KG1 (cell line): ENCODE measurements around the gene TREML1.
"Not testable (repeated sequence)": the region's sequence is repeated elsewhere in the genome, so short reads cannot be mapped to it uniquely, and the experiment has no call there.

ENCODE experiments used
- DNase-seq: peaks from one replicate; lab custom pipeline; 2025; lab: John Stamatoyannopoulos, UW

Gene TREML1, protein sequence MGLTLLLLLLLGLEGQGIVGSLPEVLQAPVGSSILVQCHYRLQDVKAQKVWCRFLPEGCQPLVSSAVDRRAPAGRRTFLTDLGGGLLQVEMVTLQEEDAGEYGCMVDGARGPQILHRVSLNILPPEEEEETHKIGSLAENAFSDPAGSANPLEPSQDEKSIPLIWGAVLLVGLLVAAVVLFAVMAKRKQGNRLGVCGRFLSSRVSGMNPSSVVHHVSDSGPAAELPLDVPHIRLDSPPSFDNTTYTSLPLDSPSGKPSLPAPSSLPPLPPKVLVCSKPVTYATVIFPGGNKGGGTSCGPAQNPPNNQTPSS

DNA sequence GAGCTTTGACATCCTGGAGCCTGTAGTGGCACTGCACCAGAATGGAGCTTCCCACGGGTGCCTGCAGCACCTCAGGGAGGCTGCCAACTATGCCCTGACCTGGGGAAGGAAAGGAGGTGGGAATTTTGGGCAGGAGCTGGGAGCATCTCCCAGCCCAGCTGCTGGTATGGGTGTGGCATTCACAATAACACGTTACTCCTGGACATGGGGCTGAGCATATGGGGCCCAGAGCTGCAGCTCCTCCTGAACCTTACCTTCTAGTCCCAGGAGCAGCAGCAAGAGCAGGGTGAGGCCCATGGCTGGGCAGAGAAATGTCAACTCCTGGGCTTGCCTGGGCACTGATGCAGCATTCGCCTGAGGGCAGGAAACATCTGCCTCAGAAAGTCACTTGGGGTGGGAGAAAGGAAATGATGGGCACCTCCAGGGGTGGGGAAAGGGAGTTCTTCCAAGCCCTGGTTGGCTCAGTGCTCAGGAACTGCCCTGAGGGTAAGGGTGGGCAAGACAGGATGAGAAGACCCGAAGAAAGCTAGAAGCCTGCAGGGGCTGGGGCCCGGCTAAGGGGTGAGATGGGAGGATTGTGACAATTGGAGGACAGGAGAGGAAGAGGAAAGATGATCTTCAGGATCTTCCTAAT, at the start of gene TREML1:
TREML1 (minus strand) TSS at position 356 of the 634 bp plus-strand sequence; CDS start at position 297, 59 bp downstream.
- no peak for DNase-seq

DNA sequence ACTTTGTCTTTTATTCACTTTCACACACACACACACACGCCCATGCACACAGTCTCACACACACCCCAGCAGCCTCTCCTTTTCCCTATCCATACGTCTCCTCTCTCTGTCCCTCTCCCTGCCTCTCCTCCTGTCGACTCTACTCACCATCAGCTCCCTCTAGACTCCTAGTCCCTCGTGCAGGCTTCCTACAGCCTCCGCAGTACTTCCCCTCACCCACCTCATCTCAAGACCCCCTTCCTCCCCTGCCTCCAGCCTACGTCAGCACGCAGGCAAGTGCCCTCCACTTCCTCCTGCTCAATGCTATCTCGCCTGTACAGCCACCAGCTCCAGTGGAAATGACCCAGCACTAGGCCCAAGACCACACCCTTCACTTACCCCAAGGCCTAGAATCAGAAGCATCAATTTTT, 47.6 kb upstream of the TREML1 start:
- no peak for DNase-seq

DNA sequence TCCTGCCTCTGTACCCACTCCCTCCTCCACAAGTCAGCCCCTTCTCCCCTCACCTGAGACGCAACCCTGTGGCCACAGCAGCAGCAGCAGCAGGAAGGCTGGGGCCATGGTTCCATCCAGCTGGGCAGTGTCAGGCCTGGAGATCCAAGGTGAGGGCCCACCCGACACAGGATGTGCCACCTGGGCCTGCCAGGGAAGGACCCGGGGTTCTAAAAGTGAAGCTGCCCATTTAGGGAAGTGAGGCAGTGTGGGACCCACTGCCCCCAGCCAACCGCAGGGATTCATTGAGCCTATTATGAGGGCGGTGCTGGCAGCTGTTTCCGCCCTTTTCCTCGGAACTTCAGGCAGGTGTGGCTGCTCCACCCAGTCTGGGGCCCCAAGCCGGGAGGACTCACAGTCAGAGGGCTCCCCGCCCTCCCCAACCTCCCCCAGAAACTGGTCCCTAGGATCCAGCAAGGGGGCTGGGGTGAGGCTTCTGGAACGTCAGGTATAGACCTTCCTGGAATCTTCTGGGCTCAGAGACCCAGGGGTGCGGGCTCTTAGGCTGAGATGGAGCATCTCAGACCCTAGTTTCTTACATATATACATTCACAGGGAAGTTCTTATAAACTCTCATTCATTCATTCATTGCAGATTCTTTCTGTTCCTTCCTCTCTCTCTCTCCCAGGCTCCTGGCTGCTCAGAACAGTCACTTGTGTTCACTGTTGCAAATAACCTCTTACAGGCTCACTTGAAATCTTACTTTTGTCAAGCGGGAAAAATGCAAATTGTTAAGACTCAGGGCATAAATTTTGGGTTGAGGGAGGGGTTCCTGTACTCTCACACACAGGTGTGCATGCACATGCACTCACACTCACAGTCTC, 47.0 kb upstream of the TREML1 start, which contains the start of gene TREML2:
TREML2 (minus strand) TSS at position 249 of the 863 bp plus-strand sequence; CDS start at position 108, 141 bp downstream.
- DNase-seq: peak; percentile 35

DNA sequence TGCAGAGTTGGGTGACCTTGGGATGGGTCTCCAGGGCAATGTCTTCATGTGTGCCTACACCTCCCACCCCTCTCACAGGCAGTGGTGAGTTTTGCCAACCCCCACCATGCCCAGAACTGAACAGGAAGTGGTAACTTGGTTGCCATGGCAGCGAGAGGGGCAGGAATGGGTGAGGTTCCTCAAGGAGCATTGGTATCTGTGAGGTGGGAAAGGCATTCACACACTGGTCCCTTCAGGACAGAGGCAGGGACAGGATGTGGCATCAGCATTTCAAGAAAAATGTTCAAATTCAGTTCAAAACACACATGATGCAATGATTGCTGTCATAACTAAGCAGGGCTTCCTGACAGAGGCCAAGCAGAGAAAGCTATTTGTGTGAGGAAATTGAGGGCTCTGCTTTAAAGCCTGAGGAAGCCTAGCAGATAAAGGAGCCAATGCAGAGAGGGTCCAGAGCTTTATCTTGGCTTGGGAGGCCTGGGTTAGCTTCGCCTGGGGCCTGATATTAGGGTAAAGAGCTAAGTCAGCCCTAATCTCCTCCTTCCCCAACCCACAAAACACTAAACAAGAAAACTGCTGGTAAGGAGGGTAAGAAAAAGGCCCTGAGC, 46.3 kb upstream of the TREML1 start:
- DNase-seq: peak; percentile 63

DNA sequence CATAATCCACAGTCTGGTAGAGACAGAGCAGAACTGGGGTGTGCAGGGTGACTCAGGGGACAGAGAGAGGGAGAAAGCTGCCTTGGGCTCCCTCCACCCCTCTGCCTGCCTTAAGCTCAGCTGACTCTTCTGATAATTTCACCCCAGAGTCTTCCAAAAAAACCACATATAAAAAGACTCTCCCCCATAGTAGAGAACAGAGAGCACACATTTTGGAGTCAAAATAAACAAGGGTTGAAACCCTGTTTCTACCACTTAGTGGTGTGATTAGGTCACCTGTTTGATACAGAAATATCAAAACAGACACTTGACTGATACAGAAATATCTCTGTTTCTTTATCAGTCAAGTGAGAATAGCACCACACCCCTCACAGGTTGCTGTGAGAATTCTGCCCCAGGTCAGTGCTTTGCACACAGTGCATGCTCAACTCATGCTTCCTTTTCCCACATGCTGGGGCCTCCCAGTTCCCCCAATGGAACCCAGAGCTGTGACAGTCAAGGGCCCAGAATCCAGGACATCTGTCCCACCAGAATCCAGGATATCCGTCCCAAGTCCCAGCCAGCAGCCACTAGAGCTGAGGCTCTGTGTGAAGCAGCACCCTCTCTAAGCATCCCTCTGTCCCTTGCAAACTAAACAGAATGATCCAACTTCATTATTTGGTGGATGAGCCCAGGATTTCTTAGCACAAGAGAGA, 45.6 kb upstream of the TREML1 start:
- no peak for DNase-seq

DNA sequence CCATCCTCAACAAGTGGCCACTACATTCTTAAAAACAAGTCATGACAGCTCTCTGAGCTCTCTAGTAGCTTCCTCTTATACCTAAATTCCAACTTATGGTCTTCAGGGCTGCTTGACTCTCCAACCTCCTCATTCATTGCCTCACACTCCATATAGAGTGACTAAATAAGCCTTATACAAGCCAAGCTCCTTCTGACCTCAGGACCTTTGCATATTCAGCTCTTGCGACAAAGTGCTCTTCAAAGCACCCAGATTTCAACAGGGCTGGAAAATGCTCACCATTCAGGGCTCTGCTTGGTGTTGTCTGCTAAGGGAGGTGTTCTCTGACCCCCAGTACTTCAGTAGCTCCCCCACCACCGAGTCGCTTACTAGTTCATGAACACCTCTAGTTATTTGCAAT, 43.1 kb upstream of the TREML1 start:
- no peak for DNase-seq

DNA sequence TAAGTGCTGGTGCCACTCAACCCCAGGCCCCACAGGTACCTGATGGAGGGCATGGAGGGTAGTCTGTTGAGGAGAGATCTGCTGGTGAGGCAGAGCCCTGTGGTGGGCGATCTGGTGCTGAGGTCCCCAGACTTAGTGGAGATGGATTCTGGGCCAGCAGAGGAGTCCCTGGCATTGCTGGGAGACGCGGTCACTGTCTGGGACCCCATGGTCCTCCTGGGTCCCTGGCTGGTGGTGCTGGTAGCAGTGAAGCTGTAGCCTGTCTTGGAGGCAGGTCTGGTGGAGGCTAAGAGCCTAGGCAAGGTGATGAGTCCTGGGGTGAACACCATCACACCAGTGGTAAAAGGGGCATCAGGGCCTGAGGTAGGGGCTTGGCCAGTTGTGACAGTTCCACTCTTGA, 40.2 kb upstream of the TREML1 start:
- DNase-seq: no peak

DNA sequence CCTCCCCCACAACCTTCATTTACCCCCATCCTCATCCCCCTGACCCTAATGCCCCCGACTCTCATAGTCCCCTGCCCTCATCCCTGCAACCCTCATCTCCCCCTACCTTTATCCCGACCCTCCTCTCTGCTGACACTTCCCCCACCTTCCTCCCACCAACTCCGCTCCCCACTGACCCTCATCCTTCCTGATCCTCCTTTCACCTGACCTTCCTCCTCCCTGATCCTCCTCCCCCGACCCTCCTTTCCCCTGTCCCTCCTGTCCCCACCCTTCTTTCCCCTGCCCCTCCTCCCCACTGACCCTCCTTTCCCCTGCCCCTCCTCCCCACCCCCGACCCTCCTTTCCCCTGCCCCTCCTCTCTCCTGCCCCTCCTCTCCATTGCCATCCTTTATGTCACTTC, 39.7 kb upstream of the TREML1 start:
- DNase-seq: no peak

DNA sequence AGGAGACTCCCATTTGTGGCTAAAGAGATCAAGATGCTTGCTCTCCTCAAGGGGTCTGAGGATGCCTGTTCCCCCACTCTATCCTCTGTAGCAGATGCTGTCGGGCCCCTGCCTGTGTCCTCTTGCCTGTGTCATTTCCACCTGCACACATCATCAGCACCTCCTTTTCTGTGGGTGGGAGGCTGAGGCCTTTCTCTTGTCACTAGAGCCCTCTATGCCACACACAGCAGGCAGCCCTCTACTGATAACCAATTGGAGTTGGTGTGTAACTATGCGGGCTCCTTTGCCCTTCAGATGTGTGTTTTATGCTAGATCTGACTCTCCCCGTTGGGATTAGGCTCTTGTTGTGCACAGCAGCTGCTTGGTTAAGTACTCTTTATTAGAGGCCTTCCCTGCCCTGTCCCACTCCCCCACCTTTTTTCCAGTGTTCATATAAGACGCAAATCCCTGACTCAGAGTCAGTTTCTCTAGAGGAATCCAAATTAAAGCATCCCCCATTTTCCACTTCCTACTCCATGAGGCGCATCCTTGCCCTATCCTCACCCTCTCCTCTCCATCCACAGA, 39.1 kb upstream of the TREML1 start:
- DNase-seq: no peak

DNA sequence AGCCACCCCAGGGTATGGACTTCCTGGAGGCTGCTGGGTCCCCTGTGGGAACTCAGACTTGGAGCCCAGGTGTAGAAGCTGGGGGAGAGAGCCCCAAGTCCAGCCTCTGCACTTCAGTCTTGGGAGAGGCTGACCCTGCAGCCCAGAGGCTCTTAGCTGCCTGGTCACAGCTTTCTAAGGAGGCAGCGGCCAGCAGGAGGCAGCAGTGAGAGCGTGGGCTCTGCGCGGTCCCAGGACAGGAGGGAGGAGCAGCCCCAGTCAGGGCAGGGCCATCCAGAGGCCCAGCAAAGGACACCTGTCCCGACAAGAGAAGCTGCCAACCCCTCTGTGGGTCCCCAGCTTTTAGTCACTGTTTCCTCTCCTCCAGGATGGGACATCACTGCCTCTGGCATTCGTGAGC, 37.4 kb upstream of the TREML1 start:
- no peak for DNase-seq

DNA sequence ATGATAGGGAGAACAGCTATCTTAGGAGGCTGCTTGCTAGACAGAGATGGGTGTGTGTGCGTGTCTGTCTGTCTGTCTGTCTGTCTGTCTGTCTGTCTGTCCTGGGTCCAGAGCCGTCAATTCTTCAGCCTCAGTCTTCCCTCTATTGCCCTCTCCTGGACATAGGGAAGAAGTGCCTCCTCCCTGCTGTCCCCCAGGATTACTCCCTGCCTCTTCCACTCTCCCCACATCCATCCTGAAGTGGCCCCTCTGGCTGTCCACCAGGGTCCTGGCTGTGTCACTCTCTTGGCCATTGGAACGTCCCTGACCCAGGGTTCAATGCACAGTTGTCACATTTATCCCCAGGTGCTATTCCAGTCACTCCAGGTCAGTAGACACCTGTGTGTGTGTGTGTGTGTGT, 36.6 kb upstream of the TREML1 start:
- no peak for DNase-seq

DNA sequence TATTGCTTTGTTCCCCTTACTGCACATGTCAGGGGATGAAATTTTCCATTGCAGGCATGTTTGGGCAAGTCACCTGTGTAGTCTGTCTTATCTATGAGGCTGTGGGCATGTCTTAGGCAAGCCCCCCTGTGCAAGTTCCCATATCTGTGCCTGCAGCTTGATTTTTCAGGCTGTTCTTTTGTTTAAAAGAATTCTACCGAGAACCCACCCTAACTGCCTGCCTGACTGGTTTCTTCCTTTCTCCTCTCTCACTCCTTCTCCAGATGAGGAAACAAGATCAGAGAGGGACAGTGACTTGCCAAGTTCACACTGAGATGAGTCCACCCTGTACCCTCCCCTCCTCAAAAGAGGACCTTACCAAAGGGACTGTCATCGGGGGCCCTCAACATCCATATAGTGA, 35.8 kb upstream of the TREML1 start:
- no peak for DNase-seq

DNA sequence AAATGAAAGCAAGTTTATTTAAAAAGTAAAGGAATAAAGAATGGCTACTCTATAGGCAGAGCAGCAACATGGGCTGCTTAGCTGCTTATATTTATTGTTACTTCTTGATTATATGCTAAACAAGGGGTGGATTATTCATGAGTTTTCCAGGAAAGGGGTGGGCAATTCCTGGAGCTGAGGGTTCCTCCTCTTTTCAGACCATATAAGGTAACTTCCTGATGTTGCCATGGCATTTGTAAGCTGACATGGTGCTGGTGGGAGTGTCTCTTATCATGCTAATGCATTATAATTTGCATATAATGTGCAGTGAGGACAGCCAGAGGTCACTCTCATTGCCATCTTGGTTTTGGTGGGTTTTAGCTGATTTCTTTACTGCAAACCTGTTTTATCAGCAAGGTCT, 34.9 kb upstream of the TREML1 start:
- not testable (repeated sequence) for DNase-seq

DNA sequence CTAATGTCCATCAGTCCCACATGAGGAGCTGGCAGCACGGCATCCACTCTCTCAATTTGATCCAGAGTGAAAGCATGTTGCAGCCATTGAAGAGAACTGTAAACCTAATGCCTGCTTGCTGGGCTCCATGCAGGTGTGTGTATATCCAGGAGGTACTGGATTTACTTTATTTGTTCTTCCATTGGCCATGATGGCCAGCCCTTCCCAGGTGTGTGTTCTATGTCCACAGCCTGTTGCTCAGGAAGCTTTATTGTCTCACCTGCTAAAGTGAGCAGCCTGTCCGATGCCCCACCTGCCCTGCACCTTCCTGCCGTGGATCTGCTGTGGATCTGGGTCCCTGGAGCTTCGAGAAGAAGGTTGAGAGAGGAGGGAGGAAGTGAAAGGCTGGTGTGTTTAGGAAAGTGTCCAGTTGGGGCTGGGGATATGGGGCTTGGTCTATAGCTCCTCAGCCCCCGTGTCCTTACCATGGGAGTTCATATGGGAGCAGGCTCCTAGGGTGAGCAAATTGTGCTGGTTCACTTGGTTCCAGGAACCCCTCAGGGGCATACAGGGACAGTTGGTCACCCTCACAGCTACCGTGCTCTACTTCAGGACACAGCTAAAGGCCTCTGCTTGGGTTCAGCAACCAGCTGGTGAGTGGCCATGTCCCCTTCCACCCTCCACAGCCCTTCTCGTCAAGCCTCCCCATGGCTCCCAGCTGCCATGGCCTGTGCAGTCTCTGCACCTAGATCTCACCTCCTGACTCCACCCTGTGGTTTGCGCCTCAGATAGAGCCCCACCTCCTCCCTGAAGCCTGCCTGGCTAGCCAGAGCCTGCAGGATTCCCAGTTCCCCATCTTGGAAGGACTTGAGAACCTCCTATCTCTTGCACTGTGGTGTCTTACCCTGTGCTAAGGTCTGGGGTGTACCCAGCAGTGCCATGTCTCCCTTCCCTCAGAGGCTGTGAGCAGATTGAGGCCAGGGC, 34.1 kb upstream of the TREML1 start:
- no peak for DNase-seq

DNA sequence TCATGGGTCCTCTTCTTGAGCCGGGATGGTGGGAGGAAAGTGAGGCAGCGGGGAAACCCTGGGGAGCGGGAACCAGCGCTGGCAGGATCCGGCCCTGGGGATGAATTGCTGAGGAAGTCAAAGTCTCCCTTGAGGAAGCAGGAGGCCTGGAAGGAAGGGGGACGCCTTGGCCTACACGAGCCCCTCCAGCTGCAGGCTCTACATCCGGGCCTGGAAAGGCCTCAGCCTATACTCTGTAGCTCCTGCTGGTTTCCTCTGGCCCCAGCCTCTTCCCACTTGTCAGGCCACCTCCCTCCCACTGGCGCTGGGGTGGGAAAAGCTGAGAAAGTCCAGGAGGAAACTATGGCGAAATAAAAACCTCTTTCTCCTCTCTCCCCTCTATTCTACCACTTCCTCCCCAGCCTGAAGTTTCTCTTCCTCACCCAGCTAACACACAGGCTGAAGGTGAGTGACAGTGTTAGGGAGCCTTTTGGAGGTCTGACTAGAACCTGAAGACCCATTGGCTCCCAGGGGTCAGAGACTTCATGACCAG, 31.9 kb upstream of the TREML1 start:
- no peak for DNase-seq

DNA sequence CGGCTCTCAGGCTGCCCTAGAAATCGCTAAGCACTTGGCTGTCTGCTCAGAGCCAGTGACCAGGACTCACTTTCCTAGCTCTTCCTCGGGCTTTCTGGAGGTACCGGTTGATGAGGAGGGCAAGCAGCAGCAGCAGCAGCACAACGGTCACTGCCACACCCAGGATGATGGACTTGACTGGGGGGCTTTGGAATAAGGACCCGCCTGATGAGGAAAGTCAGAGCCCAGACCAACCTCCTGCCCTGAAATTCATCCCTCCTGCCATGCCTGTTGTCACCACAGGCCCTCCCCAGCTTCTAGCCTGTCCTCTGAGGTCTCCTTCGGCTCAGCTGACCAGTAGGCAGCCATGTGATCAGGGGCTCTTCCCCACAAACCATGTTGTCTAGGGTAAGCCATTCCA, 30.6 kb upstream of the TREML1 start:
- no peak for DNase-seq

DNA sequence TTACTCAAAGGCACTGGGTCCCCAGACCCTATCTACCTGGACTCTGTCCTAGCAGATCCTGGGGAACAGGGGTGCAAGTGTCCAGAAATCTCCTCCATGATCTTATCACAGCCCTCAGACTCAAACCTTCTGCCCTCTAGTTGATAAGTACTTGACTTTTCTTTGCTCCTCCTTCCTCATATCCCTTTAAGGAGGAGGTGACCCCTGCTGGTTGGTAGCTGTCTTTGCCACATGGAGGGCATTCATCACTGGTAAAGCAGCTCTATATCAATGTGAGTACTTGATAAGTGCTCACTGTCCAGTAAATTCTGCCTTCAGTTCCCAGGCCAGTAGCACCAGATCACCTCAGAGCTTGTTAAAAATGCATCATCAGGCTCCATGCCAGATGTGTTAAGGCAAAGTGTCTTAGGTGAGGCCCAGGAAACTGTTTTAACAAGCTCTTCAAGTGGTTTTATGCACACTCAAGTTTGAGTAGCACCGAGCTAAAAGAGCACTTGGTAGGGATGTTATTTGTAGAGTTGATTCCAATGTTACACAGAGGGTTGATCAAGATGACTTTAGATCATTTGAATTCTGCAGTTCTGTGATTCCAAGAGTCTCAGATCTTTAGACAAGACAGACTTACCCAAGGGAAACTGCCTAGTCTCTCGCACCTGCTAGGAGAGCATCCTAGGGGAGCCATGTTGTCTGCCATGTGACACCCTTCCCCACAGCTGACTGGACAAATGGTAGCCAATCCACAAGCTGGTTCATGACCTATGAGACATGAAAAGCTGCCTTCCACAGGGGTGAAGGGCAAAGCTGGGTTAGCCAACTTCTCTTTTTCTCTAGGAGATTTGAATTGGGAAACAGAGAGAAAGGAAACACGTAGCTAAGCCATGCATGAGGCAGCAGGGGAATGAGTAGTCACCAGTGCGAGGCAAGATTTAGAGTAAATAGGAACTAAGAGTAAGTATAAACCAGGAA, 28.2 kb upstream of the TREML1 start:
- DNase-seq: peak; percentile 36

DNA sequence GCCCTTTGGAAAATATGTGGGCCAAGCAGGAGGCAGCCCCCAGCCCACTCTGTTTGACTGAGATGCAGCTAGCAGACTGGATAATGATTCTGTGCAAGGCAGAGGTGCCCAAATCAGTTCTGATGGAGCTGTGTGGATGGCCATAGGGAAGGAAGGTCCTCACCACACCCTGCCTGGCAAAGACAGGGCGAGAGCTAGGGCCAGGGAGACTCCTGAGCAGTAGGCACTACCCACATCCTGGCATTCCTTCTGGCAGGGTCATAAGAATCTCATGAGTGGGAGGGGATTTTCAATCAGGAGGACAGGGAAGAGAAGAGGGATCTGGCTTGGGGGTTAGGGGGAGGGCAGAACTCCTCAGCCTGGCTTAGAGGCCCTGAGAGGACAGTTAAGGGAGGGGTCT, 27.4 kb upstream of the TREML1 start:
- no peak for DNase-seq

DNA sequence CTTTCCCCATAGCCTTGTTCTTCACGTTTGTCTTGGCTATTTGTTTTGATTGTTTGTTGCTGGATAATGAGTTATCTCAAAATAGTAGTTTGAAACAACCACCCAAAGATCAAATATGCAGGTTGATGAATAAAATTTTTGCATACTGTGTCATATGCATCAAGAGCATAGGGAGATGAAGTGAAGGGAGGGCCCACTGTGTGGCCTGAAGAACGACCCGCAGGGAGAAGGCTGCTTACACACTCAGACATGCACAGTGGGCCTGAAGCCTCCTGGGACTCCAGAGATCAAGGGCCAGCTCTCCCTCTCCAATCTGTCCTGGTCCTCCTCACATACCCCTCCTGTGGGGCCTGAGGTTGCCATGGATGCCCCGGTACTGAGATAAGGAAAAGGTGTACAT, 25.0 kb upstream of the TREML1 start:
- DNase-seq: no peak
